ENCODE measurements around the gene SH3BP2.

Gene SH3BP2

DNA sequence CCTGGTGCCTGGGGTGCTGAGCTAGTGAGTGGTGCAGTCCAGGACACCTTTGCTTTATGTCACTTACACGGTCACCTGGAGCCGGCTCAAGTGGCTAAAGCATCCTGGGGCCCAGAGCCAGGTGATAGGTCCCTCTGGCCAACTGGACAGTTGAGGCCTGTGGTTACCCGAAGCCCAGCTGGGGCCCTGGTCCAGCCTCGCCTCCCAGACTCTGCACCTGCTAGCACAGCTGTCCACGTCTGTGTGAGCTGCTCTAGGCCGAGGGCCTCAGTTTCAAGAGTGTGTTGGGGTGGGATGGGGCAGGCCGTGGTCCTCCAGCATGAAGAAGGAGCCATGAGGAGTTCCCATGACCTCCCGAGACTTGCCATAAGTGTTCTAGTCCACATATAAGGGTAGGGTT is 43.1 kb downstream of the SH3BP2 start:
- no peak for DNase-seq

DNA sequence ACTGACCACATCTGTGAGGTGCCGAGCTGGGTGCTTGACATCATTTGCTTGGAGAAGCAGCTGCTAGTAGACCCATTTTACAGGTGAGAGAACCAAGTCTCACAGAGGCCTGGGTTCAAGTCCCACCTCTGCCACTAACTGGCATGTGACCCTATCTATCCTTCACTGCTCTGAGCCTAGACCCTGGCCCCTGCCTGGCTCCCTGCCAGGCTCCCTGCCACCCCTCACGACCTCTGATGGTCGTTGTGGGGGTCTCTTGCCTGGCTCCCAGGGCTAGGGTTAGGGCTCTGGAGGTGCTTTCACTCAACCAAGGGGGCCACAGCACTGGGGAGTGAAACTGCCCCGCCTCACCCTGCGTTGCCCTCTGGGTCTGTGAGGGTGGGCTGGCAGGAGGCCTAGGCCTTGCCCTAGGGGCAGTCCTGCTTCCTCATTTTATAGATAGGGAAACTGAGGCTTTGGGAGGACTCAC is 43.5 kb downstream of the SH3BP2 start:
- DNase-seq, result no peak

DNA sequence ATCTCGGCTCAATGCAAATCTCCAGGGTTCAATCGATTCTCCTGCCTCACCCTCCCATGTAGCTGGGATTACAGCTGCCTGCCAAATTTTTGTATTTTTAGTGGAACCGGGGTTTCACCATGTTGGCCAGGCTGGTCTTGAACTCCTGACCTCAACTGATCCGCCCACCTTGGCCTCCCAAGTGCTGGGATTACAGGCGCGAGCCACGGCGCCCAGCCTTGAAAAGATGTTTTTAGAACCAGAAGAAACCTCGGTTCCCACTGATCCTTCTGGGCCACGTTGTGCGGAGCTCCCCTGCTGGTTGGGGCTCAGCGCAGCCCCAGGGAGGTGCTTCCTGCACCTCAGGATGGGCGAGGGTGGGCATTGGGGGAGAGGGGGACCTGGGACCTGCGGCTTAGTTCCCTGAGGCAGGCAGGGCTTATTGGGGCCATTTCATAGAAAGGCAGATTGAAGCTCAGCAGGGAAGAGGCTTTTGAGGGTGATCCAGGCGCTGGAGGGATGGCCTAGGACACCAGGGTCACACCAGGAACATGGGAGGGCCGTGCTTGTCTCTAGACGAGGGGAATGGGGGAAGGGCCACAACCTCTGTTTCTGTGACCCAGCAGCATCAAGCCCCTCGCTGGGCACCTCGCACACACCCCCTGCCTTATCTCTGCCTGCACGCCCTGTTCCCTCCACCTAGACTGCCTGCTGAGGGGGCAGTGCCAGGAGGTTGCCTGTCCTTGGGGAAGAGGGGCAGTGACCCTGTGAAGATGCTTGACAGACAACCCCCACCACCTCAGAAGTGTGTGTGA is 44.4 kb downstream of the SH3BP2 start:
- no peak for DNase-seq

DNA sequence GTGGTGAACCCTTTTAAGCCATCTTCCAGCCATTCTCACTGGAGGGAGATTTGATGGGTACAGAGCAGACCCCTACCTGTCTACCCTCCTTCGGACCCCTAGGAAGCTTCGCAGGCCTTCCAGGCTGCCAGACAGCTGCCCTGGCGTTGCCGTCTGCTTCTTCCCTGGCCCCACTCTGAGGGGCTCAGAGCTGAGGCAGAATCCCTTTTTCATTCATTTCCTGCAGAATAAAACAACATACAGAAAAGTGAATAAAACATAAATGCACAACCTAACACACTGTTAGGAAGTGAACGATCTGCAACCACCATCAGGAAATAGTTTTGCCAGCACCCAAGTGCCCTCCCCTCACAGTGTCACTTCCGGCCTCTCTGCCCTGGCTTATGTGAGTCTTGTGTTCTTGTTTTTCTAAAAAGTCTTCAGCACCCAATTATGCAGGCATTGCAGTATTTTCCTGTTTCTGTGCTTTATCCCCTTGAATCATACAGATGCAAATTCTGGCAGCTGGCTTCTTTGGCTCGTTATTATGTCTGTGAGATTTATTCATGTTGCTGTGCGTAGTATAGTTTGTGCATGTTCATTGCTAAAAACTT is 45.1 kb downstream of the SH3BP2 start:
- DNase-seq, result peak; percentile 53

DNA sequence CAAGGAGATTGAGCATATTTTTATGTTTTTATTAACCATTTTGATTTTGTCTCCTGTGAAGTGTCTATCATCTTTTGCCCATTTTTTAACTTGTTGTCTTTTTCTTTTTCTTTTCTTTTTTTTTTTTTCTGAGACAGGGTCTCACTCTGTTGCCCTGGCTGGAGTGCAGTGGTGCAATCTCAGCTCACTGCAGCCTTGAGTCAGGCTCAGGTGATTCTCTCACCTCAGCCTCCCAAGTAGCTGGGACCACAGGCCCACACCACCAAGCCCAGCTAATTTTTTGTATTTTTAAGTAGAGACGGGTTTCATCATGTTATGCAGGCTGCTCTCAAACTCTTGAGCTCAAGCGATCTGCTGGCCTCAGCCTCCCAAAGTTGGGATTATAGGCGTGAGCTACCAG is 46.2 kb downstream of the SH3BP2 start:
- no peak for DNase-seq

DNA sequence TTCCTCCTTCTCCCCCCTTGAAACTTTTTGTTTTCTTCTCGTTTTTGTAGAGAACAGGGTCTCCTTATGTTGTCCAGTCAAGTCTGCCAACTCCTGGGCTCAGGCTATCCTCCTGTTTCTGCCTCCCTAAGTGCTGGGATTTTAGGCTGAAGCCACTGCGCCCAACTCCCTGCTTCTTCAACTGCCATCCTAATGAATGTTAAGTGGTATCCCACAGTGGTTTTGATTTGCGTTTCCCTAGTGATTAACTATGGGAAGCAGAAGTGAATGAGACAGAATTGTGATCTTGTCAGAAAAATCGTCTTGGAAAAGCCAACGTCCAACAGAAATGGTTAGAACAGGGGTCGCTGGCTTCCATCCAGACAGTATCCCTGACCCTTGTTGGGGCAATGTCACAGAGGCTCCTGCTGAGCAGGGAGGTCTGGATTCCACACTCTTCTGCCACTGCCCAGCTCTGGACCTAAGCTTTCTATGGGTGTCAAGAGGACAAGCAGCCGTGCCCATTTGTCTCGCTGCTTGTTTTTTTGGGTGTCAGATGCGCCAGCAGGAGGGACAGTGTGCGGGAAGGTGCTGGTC is 49.9 kb downstream of the SH3BP2 start:
- no peak for DNase-seq

DNA sequence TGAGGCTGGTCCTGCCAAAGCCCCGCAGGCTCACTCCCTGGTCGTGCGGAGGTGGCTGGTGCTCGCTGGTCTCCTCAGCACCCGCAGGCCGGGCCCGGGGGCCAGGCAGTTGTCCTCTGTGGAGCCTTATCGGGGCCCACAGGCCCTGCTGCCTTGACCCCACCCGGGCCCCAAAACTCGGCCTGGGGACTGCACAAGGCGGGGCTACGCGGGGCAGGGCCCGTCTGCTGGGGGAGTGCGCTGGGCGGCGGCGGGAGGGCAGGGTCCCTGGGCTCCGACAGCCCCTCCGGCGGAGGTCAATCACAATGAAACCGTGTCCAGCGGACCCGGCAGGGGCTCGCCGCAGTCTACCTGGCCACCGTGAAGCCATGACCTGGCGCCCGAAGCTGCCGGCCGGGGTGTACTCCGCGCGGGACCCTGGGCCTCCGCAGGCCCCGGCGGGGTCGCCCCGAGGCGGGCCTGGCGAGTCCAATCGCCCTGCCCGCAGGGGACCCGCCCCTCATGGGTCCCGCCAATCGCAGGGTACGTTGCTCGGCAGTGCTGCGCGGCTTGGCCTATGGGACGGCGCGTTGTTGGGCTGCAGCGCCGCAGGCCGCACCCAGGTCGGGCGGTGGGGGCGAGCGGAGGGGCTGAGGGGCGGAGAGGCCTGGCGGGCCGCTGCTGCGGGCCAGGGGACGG is 50.5 kb downstream of the SH3BP2 start, which contains the start of gene ADD1:
Gene ADD1, plus strand, starts transcription at position 582 of the 678 bp plus-strand sequence. CDS start 32,072 bp downstream, outside the sequence.
- peak; percentile 90 for DNase-seq

DNA sequence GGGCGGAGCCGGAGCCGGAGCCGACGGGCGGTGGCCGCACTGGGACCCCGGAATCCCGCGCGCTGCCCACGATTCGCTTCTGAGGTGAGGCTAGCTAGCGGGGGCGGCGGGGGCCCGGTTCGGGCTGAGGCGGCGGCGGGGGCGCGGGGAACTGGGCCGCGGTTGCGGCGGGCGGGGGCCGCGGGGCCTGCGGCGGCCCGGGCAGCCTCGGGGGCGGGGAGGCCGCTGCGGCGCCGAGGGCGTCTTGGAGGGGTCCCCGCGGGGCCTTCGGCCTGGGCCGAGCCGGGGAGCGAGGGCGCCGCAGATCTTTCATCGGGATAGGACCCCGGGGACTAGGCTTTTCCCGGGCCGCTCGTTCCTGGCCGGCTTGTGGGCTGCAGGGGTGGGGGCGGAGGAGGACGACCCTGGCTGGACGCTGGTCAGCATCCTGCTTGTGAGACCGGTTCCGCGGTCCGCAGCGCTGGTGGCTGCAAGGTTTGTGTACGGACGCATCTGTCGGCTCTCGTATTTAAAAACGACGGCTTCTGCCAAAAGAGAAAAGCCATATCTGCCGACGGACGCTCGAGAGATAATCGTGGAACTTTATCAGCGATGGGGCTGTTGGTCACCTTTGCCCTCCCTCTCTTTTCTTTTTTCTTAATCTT is 51.2 kb downstream of the SH3BP2 start:
- no peak for DNase-seq

DNA sequence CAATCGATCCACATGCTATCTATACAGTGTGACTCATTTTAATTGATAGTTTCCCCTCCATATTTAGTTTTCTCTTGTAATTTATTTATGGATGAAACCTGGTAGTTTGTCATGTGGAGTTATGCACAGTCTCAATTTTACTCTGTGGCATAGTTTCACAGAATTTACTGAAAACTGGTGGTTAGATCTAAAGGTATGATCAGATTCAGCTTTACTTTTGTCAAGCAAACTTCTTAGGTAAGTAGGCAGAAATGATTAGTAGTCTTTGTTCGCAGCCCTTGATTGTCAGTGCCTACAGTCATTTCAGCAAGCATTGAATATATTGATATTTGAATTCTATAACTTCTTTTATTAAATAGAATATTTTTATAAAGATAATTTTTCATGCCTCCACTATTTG is 53.3 kb downstream of the SH3BP2 start:
- no peak for DNase-seq

DNA sequence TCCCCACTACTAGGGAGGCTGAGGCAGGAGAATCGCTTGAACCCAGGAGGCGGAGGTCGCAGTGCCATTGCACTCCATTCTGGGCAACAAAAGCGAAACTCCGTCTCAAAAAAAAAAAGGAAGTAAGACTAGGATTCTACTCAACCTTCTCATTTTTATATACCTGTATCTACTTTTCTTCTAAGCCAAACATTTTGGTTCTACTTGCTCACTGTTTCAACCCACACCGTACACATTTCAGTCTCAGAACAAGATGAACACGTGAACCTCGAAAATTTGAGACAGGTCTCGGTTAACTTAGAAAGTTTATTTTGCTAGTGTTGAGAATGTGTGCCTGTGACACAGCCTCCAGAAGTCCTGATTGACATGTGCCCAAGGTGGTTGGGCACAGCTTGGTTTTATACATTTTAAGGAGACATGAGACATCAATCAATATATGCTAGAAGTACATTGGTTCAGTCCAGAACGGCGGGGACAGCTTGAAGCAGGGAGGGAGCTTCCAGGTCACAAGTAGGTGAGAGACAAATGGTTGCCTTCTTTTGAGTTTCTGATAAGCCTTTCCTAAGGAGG is 54.5 kb downstream of the SH3BP2 start:
- DNase-seq, result no peak

DNA sequence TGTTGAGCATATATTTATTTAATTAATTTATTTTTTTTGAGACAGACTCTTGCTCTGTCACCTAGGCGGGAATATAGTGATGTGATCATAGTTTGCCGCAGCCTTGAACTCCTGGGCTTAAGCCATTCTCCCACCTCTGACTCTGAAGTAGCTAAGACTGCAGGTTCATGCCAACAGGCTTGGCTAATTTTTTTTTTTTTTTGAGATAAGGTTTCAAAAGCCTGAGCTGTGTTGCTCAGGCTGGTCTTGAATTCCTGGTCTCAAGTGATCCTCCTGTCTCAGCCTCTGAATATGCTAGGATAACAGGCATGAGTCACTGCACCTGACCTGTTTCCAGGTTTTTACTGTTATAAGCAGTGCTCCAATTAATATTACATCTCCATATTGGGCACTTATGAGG is 55.6 kb downstream of the SH3BP2 start:
- no peak for DNase-seq

DNA sequence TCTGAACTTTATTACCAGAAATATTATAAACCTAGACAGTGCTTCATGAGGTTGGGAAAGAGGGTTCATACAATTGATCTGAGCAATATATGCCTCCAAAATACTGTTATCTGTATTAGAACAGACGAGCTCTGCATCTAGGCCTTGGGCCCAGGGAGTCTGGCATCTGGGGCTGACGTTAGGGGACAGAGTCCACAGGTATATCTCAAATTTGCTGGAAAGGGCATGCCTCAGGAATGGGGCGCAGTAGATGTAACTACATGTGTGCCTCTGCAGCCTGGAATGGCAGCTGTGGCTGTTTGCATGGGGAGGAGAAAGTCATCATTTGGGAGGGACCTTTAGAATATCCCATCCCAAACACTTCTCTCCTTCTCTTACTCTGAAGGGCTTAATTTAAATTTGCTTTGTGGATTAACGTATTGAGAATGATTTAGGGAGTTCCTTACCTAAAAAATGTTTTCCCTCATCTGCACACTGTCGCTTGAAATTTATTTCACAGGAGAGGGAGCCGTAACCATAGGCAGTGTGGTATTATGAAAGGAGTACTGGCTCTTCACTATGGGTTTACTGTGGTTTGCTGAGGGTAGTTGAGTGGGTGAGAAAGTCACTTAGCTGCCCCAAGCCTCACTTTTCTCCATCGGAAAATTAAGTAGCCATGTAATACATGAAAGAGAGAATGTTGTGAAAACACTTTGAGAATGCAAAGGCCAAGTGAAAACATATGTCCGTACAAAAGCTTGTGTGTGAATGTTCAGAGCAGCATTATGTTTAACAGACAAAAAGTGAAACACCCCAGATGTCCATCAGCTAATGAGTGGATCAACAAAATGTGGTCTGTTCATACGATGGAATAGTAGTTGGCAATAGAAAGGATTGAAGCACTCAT is 56.6 kb downstream of the SH3BP2 start:
- no peak for DNase-seq

DNA sequence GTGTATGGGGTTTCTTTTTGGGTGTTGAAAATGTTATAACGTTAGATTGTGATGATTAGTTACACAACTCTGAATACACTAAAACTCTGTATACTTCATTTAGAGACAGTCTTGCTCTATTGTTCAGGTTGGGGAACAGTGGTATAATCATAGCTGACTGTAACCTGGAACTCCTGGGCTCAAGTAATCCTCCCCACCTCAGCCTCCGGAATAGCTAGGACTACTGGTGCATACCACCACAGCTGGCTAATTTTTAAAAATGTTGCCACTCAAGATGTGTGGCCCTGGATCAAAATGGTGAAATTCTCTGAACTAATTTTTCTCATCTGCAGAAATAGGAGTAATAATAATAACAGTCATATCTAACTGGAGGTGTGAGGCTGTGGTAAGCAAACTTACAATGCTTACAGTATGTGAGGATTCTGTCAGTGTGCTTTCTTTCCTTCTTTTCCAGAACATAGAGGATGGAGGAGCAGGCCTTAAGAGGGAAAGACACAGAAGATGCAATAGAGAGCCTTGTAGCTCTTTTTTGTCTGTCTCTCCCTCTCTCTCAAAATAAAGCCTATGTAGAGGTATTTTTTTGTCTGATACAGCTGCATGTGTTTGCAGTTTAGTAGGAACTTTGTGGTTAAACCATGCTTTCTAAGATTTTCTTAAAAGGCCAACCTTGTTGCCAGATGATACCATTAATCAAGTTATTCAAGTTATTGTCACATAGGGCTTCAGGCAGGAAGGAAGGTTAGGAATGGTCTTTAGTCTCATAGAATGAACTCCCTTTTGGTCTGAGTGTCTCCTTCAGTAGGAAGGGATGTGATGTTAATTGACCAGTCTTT is 58.3 kb downstream of the SH3BP2 start:
- no peak for DNase-seq

DNA sequence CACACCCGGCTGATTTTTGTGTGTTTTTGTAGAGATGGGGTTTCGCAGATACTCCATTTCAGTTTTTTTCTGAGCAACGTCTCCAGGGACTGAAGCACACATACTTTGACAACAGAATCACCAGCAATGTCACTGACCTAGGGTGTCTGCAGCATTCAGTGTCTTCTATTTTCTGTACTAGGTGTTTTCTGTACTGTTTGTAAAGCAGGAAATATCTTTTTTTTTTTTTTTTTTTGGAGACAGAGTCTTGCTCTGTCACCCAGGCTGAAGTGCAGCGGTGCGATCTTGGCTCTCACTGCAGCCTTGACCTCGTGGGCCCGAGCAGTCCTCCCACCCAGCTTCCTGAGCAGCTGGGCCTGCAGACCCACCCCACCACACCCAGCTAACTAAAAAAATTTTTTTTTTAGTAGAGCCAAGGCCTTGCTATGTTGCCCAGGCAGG is 59.6 kb downstream of the SH3BP2 start:
- DNase-seq, result no peak

DNA sequence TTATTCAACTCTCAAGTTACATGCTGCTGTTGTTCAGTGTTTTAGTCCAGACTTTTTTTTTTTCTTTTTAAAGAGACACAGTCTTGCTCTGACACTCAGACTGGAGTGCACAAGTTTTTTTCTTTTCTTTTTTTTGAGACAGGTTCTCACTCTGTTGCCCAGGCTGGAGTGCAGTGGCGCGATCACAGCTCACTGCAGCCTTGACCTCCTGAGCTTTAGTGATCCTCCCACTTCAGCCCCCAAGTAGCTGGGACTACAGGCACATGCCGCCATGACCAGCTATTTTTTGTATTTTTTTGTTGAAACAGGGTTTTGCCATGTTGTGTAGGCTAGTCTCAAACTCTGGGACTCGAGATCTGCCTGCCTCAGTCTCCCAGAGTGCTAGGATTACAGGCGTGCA is 62.7 kb downstream of the SH3BP2 start:
- DNase-seq, result no peak

DNA sequence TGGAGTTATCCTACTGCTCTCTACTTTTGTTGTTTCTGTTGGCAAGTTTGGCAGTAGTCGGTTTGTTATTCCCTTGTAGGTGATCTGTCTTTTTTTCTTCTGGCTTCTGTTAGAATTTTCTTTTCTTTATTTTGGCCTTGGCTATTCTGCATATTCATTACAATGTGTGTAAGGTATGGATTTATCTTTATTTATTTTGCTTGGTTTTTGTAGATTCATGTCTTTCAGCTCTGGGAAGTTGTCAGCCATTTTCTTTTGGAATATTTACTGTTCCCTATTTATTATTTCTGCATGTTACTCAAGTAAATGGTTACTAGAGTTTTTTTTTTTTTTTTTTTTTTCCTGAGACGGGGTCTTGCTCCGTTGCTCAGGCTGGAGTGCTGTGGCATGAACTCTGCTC is 63.4 kb downstream of the SH3BP2 start:
- DNase-seq, result no peak

DNA sequence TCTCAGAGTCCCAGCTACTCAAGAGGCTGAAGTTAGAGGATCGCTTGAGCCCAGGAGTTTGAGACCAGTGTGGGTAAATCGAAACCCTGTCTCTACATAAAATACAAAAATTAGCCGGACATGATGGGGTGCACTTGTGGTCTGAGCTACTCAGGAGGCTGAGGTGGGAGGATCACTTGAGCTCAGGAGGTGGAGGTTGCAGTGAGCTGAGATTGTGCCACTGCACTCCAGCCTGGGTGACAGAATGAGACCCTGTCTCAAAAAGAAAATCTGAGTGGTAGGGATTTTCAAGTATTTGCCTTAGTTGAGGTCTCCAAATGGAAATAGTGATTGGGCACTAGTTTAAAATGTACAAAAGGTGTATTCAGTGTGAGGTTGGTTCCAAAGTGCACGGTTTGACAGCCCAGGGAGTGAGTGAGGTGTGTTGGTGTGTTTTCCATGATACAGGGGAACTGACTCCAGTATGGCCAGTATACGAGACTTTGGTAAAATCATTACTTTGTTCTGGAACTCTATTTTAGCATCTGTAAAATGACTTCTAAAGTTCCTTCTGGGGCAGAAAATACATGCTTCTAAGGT is 64.6 kb downstream of the SH3BP2 start:
- DNase-seq, result no peak

DNA sequence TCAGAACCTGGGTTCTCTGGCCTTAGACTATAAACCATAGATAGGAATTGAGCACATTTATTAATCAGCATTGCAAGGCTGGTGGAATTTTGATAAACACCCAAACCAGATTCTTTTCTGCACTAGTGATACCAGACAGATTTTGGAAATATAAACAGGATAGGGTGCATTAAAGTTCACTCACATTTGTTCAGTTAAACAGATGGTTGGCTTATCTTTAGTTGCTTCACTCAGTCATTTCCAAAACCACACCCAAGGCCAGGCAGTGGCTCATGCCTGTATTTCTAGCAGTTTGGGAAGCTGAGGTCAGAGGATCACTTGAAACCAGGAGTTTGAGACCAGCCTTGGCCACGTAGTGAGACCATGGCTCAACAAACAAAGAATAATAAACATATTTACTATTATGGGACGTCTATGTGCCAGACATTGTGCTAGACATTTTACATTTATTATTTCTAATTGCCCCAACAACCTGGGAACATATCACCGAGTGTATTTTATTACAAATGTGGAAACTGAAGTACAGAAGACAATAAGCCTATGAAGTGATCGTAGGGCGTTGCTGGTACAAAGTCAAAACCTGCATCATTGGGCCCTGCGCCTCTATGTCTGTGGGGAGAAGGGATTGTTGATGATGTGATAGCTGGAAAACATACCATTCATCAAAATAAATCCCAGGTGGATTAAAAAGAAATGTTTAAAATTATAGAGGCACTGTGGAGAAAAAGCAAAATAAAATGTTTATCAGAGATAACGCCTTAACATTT is 65.7 kb downstream of the SH3BP2 start:
- DNase-seq, result no peak

DNA sequence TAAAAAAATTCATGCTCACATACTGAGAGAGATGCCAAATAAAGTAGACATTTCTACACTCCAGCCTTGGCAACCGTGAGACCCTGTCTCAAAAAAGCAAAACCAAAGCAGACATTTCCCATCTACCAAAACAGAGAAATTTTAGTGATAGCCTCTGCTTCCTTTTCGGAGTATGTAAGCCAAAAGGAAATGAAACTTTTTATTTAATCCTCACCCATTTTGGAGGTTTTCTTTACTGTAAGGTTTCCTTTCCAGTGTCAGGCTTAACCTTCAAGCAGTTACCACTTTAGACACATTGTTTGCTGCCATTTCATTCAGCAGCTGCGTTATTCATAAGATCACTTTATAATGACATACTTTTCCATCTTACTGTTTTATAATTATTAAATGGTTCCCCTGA is 66.6 kb downstream of the SH3BP2 start:
- DNase-seq, result no peak

Data from stimulated activated CD4-positive, alpha-beta T cell treated with anti-CD3 and anti-CD28 coated beads, Interleukin-12 subunit alpha, Interleukin-12 subunit beta, amount 100 ng/mL, for 4 hours (primary cell).